ENCODE data around the gene TCOF1. TPM values are rescaled to one million over a fixed set of nuclear protein-coding genes. Genes with fewer than 3 reads are reported as not detected.

Gene TCOF1
- total and polyA plus RNA-seq, 2 donors (not counting 3 experiments of a cell fraction or from before 2014, with no cell fraction given): 11.2 to 52.0 TPM

DNA sequence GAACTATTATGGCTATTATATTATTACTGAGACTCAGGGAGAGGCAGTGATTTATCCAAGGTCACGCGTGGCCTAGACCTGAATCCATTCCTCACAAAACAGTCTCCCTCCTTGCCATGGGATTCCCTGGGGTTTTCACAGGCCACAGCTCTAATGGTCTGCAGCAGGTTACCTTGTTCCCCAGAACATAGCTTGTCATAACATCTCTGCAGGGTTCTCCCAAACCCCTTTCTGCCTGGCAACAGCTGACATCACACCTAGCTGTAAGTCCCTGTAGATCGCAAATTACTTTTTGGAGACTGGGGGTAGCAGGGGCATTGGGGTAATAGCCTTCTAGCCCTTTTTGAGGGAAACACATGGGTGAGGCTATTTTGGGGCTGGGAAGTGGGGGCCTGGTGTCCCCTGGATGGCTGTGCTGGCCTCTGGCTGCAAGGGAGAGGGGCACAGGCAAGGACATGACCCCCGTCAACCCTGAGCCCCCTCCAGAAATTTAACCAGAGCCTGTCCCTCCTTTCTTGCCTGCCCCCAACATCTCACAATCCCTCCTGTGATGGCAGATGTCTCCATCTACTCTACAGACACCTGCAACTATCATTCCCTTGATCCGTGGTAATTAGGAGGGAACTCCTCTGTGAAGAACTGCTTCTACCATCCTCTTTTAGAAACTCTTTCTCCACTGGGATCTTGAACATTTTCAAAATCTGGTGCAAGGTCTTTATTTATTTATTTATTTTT, 53.9 kb downstream of the TCOF1 start:
- DNase-seq (ENCODE audit: low read depth, low spot score) (no peak), FAIRE-seq (no peak)
- Histone ChIP-seq H3K4me3 (replicated peaks in 1 of 3; ENCODE audit: insufficient read depth in 1 of 3, low read depth in 1 of 3, low read length in 3 of 3) (no peak overlapping the region), H3K4me1 (ENCODE audit: control insufficient read depth, extremely low read depth, insufficient read depth, low read length) (peaks cover 4% of the 10 kb centered on the region), H3K9me3 (replicated peaks; ENCODE audit: control insufficient read depth, insufficient read depth, low read length) (no peaks in the 10 kb centered on the region), H3K27me3 (ENCODE audit: control insufficient read depth in 2 of 2, insufficient read depth in 2 of 2, low read length in 2 of 2) (no peaks in the 10 kb centered on the region), H2AFZ (ENCODE audit: low read depth, low read length) (no peak overlapping the region), H3K9me1 (replicated peaks; ENCODE audit: control insufficient read depth, extremely low read depth, insufficient read depth, low read length) (no peaks in the 10 kb centered on the region), H3K79me2 (ENCODE audit: control insufficient read depth, insufficient read depth, low read length) (no peaks in the 10 kb centered on the region), H3K27ac (ENCODE audit: insufficient read depth, low read depth, low read length) (no peak overlapping the region), H3K36me3 (ENCODE audit: control insufficient read depth in 2 of 2, extremely low read depth in 1 of 2, insufficient read depth in 2 of 2, low read length in 2 of 2) (no peaks in the 10 kb centered on the region), H3K4me2 (ENCODE audit: insufficient read depth, low read length) (no peak overlapping the region), H3K9ac (replicated peaks; ENCODE audit: extremely low read depth, insufficient read depth, low read length) (no peak overlapping the region), H4K20me1 (replicated peaks; ENCODE audit: control insufficient read depth, extremely low read depth, insufficient read depth, low read length) (no peaks in the 10 kb centered on the region)
- dilution Hi-C loops (cut with MboI; ENCODE audit: extremely low pct_ligation_motif_present, low sequenced_read_pairs) (no loop called here), intact Hi-C loops (cut with micrococcal nuclease) (no loop called here)
- TF ChIP-seq MYC (IDR thresholded peaks at IDR 0.05; ENCODE audit: low read depth, low read length) (no peak), POLR2AphosphoS5 (IDR thresholded peaks at IDR 0.05; ENCODE audit: insufficient read depth, low read depth, low read length) (no peak), FOS (IDR thresholded peaks at IDR 0.05; ENCODE audit: borderline replicate concordance, insufficient read depth, low read length) (no peak), GATA2 (IDR thresholded peaks at IDR 0.05; ENCODE audit: insufficient read depth, insufficient read length, low read depth, low read length) (no peak), JUN (IDR thresholded peaks at IDR 0.05; ENCODE audit: borderline replicate concordance, insufficient read depth, insufficient read length, low read depth) (no peak), POLR2A (IDR thresholded peaks at IDR 0.05; ENCODE audit: low read depth, low read length) (no peak), EZH2 (IDR thresholded peaks at IDR 0.05; ENCODE audit: borderline replicate concordance, low read depth, low read length, severe bottlenecking) (no peak)
- TF ChIP-seq, protein P1, sequence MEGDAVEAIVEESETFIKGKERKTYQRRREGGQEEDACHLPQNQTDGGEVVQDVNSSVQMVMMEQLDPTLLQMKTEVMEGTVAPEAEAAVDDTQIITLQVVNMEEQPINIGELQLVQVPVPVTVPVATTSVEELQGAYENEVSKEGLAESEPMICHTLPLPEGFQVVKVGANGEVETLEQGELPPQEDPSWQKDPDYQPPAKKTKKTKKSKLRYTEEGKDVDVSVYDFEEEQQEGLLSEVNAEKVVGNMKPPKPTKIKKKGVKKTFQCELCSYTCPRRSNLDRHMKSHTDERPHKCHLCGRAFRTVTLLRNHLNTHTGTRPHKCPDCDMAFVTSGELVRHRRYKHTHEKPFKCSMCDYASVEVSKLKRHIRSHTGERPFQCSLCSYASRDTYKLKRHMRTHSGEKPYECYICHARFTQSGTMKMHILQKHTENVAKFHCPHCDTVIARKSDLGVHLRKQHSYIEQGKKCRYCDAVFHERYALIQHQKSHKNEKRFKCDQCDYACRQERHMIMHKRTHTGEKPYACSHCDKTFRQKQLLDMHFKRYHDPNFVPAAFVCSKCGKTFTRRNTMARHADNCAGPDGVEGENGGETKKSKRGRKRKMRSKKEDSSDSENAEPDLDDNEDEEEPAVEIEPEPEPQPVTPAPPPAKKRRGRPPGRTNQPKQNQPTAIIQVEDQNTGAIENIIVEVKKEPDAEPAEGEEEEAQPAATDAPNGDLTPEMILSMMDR (IDR thresholded peaks at IDR 0.05; ENCODE audit: extremely low read depth in 1 of 2, insufficient read depth in 1 of 2, low read depth in 1 of 2, low read length in 2 of 2): no peak
- TF ChIP-seq, protein P2, sequence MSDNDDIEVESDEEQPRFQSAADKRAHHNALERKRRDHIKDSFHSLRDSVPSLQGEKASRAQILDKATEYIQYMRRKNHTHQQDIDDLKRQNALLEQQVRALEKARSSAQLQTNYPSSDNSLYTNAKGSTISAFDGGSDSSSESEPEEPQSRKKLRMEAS (IDR thresholded peaks at IDR 0.05; ENCODE audit: insufficient read depth, insufficient read length): no peak
- POLR2A ChIA-PET: interaction anchor here (0.5 kb wide), 1 partner anchor 946 kb away, joined by 3 read pairs; no protein-coding TSS in a partner anchor
- no TSS peak for BruUV-seq (replicated peaks)
- CTCF ChIA-PET: interaction anchor here (0.8 to 2.0 kb wide), 7 partner anchors 11 to 39 kb away, joined by 3 to 9 read pairs (median 5); no protein-coding TSS in a partner anchor

Measured in endothelial cell of umbilical vein (primary cell).